HG03442 (cell line): ENCODE results near the gene ETS1.

Source experiments
- ATAC-seq: cut with Tn5 transposase; IDR thresholded peaks from one replicate; pipeline ENCODE4 v1.9.1; 2021; ENCODE audit warnings: mild to moderate bottlenecking, moderate library complexity; ENCODE audit not compliant: unreplicated experiment

The ETS1 gene

GRCh38 chr11:128490092-128490491 is 97.3 kb downstream of the ETS1 start:
- ATAC-seq = no peak

GRCh38 chr11:128488471-128488870 is 98.9 kb downstream of the ETS1 start:
- ATAC-seq = no peak

GRCh38 chr11:128487978-128488377 is 99.4 kb downstream of the ETS1 start:
- ATAC-seq = no peak

- ATAC-seq = no peak
Observed at GRCh38 chr11:128484172-128484571, 103.2 kb downstream of the ETS1 start.

- ATAC-seq = peak; percentile 72
Observed at GRCh38 chr11:128483211-128483788, 104.1 kb downstream of the ETS1 start.

GRCh38 chr11:128482512-128483191 is 104.7 kb downstream of the ETS1 start:
- ATAC-seq = peak; percentile 60

GRCh38 chr11:128482092-128482491 is 105.3 kb downstream of the ETS1 start:
- no peak for ATAC-seq

GRCh38 chr11:128481135-128481534 is 106.2 kb downstream of the ETS1 start:
- no peak for ATAC-seq

GRCh38 chr11:128480665-128481064 is 106.7 kb downstream of the ETS1 start:
- no peak for ATAC-seq

- ATAC-seq = no peak
Observed at GRCh38 chr11:128480066-128480465, 107.3 kb downstream of the ETS1 start.

GRCh38 chr11:128479144-128479543 is 108.2 kb downstream of the ETS1 start:
- no peak for ATAC-seq

- ATAC-seq = no peak
Observed at GRCh38 chr11:128478305-128478704, 109.1 kb downstream of the ETS1 start.

- ATAC-seq = no peak
Observed at GRCh38 chr11:128477811-128478210, 109.5 kb downstream of the ETS1 start.

- ATAC-seq = no peak
Observed at GRCh38 chr11:128477278-128477677, 110.1 kb downstream of the ETS1 start.

GRCh38 chr11:128476729-128477128 is 110.6 kb downstream of the ETS1 start:
- no peak for ATAC-seq

- no peak for ATAC-seq
Observed at GRCh38 chr11:128476049-128476448, 111.3 kb downstream of the ETS1 start.

GRCh38 chr11:128474036-128474874 is 113.1 kb downstream of the ETS1 start:
- no peak for ATAC-seq

GRCh38 chr11:128473636-128474035 is 113.7 kb downstream of the ETS1 start:
- ATAC-seq = no peak

- peak; percentile 50 for ATAC-seq
Observed at GRCh38 chr11:128472128-128473089, 114.9 kb downstream of the ETS1 start.

GRCh38 chr11:128471138-128471661 is 116.2 kb downstream of the ETS1 start:
- ATAC-seq = peak; percentile 43
